Measurements from ENCODE around the gene MYMX.

GRCh38 chr6:44265722-44266233 is 49.1 kb downstream of the MYMX start:
- no peak for TF ChIP-seq CTCF (conservative IDR thresholded peaks at IDR 0.05; ENCODE audit: low read depth, low read length)
- TF ChIP-seq EZH2phosphoT487 (IDR thresholded peaks at IDR 0.05; ENCODE audit: borderline replicate concordance, low read length): no peak

Measured in PC-3 (cell line).